AG04450 (cell line): Measurements from ENCODE around the gene EMCN. TPM values are rescaled to one million over a fixed set of nuclear protein-coding genes. Genes with fewer than 3 reads are reported as not detected.
"Not testable (repeated sequence)": the region's sequence is repeated elsewhere in the genome, so short reads cannot be mapped to it uniquely, and the experiment has no call there.

Source experiments
- CTCF ChIA-PET: fragments of 300-600, 350-600 bp; formaldehyde crosslinking; extraction: SDS; loops from one replicate; lab custom pipeline; 2022; ENCODE audit warnings: antibody characterized with exemption, inconsistent platforms; lab: Charles Lee
- POLR2A ChIA-PET: fragments of 350-600 bp; formaldehyde crosslinking; extraction: SDS; loops from one replicate; lab custom pipeline; 2021; ENCODE audit warnings: antibody characterized with exemption, inconsistent platforms; lab: Yijun Ruan, JAX
- DNase-seq: peaks from one replicate; pipeline ENCODE4 v3.0.0-alpha.2; 2011; ENCODE audit warnings: low read depth, low spot score
- H3K27ac ChIP-seq: one replicate; pipeline ENCODE4 v1.5.1; 2012; ENCODE audit warnings: low read depth, low read length, control low read depth
- H3K27me3 ChIP-seq: one replicate; pipeline ENCODE4 v1.6.0; 2012; ENCODE audit warnings: low read length; ENCODE audit not compliant: control insufficient read depth, insufficient read depth
- H3K4me3 ChIP-seq: 2 replicates; pipeline ENCODE4 v1.5.1; 2011; ENCODE audit warnings: mild to moderate bottlenecking, low read depth, low read length, control low read depth
- H3K9me3 ChIP-seq: 2 replicates; pipeline ENCODE4 v1.5.1; 2012; ENCODE audit warnings: low read length; ENCODE audit not compliant: control insufficient read depth, insufficient read depth
- CTCF ChIP-seq: IDR thresholded peaks from 2 replicates; pipeline ENCODE4 v1.5.1; 2011; ENCODE audit warnings: low read depth, low read length, control low read depth, inconsistent platforms
- polyA plus RNA-seq: library from polyadenylated mRNA; depleted of rRNA; stranded (reverse); fragments of >200 nt; gene quantifications from 2 replicates; pipeline ENCODE4 v1.2.3, GENCODE V29; 2011

EMCN gene
- polyA plus RNA-seq, 1 experiment = not detected

DNA sequence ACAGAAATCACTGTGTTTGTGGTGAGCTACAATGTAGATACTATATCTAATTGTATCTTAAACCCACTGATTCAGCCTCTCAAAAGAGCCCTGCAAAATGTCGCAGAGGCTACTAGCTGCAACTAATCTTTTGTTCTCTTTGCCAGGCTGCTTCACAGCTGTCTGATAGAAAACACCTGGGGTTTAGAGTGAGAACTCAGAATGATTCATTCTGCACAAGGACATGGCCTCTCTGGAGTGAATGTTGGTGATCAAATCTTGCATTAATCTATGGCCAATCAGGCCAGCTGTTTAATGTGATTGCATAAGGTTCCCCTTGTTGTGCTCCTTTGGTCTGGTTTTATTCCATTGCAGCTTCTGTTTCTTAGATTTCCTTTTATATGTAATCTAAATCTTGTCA, 100.3 kb downstream of the EMCN start:
- POLR2A ChIA-PET = no interaction called here
- Histone ChIP-seq H3K27me3 (no peaks in the 10 kb centered on the region), H3K27ac (no peak overlapping the region), H3K4me3 (no peak overlapping the region), H3K9me3 (no peaks in the 10 kb centered on the region)
- no peak for DNase-seq
- no peak for TF ChIP-seq CTCF
- CTCF ChIA-PET = interaction anchor here (0.8 kb wide), 1 partner anchor 325 kb away, joined by 3 read pairs; no protein-coding TSS in a partner anchor

DNA sequence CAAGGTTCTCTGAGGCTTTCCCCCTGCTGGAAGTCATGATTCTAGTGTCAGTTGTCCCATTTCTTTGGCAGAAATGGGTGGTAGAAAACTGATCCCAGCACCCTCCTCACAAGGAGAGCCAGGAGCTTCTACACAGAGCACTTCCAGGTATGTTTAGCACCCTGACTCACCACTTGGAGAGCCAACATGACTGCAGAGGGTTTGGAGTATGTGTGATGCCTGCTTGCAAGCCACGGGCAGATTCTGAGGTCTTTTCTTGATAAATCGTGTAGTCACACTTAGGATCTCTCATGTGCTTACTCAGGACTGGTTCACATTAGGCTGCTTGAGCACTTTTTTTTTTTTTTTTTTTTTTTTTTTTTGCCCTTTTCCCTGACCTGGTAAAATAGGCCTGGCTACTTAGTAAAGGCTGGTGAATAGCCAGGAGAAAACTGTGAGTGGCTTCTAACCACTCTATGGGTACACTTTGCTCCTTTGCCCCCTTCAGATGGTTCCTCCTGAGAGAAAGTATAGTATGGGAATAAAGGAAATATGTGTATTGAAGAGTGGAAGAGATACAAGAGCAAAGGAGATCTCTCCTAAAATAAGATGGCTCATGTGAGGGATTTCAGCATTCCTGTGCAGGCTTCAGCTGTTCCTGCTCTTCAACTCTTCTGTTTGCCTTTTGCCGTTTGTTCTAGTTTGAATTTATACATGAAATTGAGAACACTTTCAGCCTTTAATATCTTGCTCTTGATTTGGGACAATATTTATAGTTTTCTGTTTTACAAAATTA, 103.6 kb downstream of the EMCN start:
- no peak for DNase-seq
- H3K4me3 ChIP-seq = no peak overlapping the region
- H3K27me3 ChIP-seq = no peaks in the 10 kb centered on the region
- POLR2A ChIA-PET = no interaction called here
- TF ChIP-seq CTCF = no peak
- H3K27ac ChIP-seq = no peak overlapping the region
- CTCF ChIA-PET = no interaction called here
- no peaks in the 10 kb centered on the region for H3K9me3 ChIP-seq

GRCh38 chr4:100391863-100392262, 126.0 kb downstream of the EMCN start:
- no peaks in the 10 kb centered on the region for H3K9me3 ChIP-seq
- CTCF ChIA-PET = no interaction called here
- H3K4me3 ChIP-seq = no peak overlapping the region
- no peak for DNase-seq
- no peak overlapping the region for H3K27ac ChIP-seq
- H3K27me3 ChIP-seq = no peaks in the 10 kb centered on the region
- TF ChIP-seq CTCF = no peak
- POLR2A ChIA-PET = no interaction called here

DNA sequence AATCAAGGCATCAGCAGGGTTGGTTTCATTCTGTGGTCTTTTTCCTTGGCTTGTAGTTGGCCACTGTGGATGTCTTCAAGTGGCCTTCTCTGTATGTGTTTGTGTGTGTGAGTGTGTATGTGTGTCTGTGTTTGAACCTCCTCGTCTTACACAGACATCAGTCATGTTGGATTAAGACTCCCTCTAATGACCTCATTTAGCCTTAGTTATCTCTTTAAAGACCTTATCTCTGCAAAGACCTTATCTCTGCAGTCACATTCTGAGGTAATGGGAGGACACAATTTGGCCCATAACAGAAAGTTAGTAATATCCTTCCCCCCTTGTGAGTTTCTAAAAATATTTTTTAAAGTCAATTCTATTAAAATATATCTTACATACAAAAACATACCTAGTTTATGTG, 126.7 kb downstream of the EMCN start:
- H3K27ac ChIP-seq = no peak overlapping the region
- no peak overlapping the region for H3K4me3 ChIP-seq
- no peak for TF ChIP-seq CTCF
- CTCF ChIA-PET = no interaction called here
- no peak for DNase-seq
- H3K27me3 ChIP-seq = no peaks in the 10 kb centered on the region
- POLR2A ChIA-PET = no interaction called here
- no peaks in the 10 kb centered on the region for H3K9me3 ChIP-seq

DNA sequence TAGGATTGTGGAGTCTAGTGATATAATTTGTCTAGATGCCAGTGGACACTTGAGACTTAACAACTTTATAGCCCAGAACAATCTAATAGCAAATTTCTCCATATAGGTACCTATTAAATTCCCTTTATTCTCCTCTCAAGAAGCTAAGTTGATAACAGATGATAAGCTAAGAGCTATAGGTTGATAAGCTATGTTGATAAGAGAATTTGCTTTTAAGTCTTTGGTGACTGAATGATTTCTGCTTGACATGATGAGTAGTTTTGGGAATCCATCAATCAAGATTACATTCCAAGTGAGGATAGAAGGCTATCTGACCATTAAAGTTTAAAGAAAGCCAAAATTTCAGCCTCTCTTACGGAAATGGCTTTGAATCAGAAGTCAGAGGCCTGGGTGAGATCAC, 131.6 kb downstream of the EMCN start:
- Histone ChIP-seq H3K4me3 (no peak overlapping the region), H3K27ac (no peak overlapping the region), H3K27me3 (no peaks in the 10 kb centered on the region), H3K9me3 (no peaks in the 10 kb centered on the region)
- ChIA-PET POLR2A (no interaction called here), CTCF (interaction anchor here (1.1 kb wide), 1 partner anchor 14 kb away, joined by 4 read pairs; no protein-coding TSS in a partner anchor)
- TF ChIP-seq CTCF = no peak
- no peak for DNase-seq

GRCh38 chr4:100380401-100380800, 137.4 kb downstream of the EMCN start:
- H3K4me3 ChIP-seq, H3K27ac ChIP-seq, H3K9me3 ChIP-seq, DNase-seq, H3K27me3 ChIP-seq, POLR2A ChIA-PET, CTCF ChIA-PET: not testable (repeated sequence)
